HG02678 (cell line): ENCODE measurements around the gene ERC1.
"Not testable (repeated sequence)": the region's sequence is repeated elsewhere in the genome, so short reads cannot be mapped to it uniquely, and the experiment has no call there.

ENCODE experiments used
- ATAC-seq: cut with Tn5 transposase; IDR thresholded peaks from one replicate; pipeline ENCODE4 v1.9.1; 2021; ENCODE audit warnings: mild to moderate bottlenecking, moderate library complexity; ENCODE audit not compliant: unreplicated experiment

ERC1 gene

GRCh38 chr12:1213618-1214205 lies 222.7 kb downstream of the ERC1 start:
- ATAC-seq, result no peak

- ATAC-seq, result no peak
Observed at GRCh38 chr12:1216560-1216959, 225.5 kb downstream of the ERC1 start.

GRCh38 chr12:1217191-1217949 lies 226.3 kb downstream of the ERC1 start:
- ATAC-seq, result no peak

- ATAC-seq, result no peak
Observed at GRCh38 chr12:1218369-1218768, 227.3 kb downstream of the ERC1 start.

- no peak for ATAC-seq
Observed at GRCh38 chr12:1220127-1221092, 229.4 kb downstream of the ERC1 start.

DNA sequence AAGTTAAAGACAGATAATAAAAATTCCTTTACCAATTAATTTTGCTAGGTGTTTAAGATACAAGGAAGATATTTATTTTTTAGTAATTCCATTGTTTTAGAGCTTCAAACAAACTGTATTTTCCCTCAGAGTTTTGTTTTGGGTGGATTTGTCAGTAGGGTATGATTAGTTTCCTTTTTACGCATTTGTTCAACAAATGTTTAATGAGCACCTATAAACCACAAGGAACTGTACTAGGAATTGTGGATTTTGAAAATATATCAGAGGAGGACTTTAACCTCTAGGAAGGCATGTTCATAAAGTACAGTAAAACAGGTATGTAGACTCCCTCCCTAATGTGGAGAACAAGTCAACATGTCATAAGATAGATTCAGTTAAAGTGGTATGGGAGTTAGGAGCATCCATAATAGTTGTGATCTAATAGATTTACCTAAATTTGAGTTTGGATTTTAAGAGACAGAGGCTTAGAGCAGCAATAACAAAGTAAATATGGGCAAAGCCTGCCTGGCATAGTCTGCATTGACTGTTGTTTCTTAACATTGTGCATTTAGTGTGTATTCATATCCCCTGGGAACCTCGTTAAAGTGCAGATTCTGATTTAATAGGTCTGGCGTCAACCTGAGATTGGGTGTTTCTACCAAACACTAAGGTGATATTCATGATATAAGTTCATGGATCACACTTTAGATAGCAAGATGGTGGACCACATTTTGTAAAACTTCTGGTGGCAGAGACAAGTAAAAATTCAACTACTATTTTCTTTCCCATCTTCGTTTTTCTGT lies 232.0 kb downstream of the ERC1 start:
- no peak for ATAC-seq

- ATAC-seq, result no peak
Observed at GRCh38 chr12:1226951-1227350, 235.9 kb downstream of the ERC1 start.

DNA sequence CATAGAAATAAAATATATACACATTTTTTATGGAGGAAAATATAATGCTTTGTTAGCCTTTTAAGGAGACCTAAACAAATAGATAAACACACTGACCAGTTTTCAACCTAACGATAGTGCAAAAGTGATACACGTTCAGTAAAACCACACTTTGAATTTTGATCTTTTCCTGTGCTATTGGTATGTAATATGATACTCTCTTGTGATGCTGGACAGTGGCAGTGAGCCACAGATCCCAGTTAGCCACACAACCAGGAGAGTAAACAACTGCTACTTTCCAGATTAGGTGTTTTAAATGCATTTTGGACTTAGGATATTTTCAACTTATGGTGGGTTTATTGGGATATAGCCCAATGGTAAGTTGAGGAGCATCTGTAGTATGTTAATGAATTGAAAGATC lies 243.1 kb downstream of the ERC1 start:
- ATAC-seq, result no peak

GRCh38 chr12:1246637-1247036 lies 255.6 kb downstream of the ERC1 start:
- ATAC-seq, result no peak

DNA sequence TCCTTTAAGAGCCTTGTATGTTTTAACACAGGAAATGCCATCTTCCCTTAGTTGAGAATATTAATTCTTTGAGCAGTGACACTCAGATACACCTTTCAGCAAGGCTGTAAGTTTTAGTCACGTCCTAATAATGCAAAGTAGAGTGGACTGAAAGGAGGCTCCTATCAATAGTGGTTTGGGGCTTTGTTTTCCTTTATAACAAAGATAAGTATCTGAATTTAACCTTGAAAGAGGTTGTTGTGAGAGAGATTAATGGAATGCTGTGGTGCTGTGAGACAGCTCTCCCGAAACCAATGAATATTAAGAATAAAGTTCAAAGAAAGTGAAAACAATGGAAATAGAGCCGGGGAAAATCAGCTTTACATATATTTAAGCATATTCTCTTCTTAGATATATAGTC lies 259.6 kb downstream of the ERC1 start:
- ATAC-seq, result no peak

DNA sequence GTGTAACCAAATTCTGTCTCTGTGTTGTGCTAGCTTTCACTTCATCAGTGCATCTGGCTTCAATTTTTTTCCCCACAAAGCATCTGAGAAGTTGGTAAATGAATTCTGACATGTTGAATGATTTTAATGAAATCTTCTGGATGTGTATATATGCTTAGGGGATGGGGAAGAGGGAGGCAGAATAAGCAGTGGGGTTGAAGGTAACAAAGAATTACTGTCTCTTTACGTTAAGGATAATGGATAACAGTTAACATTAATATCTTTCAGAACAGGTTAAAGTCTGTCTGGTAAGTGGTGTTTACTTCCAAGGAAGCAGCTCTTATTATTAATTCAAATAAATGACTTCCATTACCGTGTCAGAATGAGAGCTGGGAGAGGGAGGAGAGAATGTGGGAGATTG lies 261.7 kb downstream of the ERC1 start:
- ATAC-seq, result no peak

DNA sequence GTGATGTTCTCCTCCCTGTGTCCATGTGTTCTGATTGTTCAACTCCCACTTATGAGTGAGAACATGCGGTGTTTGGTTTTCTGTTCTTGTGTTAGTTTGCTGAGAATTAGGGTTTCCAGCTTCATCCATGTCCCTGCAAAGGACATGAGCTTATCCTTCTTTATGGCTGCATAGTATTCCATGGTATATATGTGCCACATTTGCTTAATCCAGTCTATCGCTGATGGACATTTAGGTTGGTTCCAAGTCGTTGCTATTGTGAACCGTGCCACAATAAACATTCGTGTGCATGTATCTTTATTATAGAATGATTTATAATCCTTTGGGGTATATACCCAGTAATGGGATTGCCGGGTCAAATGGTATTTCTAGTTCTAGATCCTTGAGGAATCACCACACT lies 264.1 kb downstream of the ERC1 start:
- not testable (repeated sequence) for ATAC-seq

- ATAC-seq, result not testable (repeated sequence)
Observed at GRCh38 chr12:1255854-1256253, 264.8 kb downstream of the ERC1 start.

DNA sequence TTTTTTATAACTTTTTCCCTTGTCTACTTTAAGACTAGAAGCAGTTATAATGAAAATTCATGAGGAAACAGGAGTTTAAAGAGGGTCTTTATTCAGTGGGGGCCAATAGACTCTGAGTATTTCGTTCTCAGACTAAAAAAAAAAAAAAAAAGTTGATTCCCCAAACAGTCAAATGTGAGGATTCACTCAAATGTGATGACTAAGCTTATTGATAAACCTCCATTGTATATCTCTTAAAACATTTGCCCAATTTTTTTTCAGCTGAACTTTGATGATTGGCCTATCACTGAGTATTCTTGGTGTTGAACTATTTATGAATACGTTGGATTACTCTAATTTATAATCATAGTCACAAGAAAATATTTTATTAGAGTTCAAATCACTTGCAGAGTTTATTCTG lies 265.3 kb downstream of the ERC1 start:
- no peak for ATAC-seq

GRCh38 chr12:1256991-1257390 lies 266.0 kb downstream of the ERC1 start:
- no peak for ATAC-seq

DNA sequence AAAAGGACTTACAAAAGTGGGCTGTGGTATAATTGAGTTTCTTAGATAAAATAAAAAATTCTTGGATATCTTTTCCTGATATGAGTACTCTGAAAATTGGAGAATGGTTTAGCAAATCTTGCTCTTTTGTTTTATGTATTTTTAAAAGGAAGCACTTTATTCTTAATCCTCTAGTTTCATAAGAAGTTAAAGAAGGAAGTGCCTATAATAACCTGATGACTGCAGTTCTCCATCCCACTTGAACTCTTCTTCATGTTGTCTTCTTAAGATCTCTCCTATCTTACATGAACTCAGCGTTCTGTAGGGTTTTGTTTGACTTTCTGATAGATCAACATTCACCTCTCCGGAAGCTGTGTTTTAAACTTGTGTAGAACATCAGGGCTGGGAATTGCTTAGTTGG lies 271.0 kb downstream of the ERC1 start:
- ATAC-seq, result no peak

DNA sequence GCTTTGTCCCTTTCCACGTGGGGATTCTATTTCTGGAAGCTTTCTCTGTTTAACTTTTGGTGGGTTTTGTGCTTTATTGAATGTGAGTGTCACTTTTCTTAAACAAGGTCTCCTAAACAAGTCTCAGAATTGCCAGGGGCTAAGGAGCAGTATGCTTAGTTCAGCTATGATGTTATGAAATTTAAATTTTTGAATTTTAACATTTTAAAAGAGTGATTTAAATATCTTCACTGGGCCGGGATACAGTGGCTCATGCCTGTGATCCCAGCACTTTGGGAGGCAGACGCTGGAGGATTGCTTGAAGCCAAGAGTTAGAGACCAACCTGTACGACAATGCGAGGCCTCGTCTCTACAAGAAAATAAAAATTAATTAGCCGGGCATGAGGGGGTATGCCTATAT lies 276.2 kb downstream of the ERC1 start:
- ATAC-seq, result no peak

DNA sequence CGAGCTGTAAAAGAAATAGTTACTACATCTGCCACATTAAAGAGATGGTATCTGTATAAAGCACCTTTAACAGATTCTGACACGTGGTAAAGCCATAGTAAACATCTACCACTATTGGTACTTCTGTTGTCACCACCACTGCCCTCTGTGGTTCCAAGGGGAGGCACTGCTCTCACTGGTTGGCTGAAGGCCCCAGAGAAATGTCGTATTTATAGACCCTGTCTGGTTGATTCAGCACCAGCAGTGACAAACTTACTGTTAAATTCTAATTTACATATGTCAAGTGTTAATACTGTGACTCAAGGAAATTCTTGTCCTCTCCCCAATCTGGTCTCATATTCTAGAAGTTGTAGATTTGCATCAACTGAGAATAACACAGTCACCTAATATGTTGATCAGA lies 281.1 kb downstream of the ERC1 start:
- no peak for ATAC-seq

DNA sequence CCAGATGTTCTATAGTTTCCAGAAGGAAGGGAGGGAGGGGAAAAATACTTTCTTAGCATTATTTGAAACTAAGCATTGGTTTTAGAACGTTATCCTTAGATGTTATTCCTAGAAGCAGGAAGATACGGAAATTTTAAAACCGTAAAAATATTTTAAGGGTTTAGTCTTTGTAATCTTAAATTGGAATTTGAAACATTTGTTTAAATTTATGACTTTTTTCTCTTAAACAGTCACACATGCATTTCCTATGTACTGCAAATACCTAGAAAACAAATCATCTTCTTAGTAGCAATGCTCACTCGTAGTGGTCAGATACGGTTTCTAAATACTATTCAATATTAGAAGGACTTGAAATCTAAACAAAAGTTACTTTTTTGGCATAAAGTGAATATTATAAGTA lies 282.0 kb downstream of the ERC1 start:
- ATAC-seq, result no peak

- ATAC-seq, result no peak
Observed at GRCh38 chr12:1277905-1278304, 286.9 kb downstream of the ERC1 start.

DNA sequence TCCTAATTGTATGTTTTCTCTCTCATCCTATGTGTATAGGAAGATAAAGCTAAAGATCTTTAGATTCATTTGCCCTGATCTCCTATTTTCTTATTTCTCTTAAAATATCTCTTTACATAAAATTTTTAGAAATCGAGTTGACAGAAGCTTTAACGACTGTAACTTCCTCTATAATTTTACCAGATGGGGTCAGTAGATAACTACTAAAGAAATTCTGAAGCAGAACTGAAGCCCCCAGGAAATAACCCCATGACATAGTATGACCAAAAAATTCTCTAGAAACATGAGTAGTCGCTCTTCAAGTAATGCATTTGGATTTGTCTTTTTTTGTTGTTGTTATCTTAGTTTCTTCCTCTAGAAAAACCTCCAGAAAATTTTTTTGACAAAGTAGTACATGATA lies 288.0 kb downstream of the ERC1 start:
- no peak for ATAC-seq
